CD1c-positive myeloid dendritic cell (primary cell): ENCODE measurements around the gene ADAD2.

ENCODE experiments used
- DNase-seq: peaks from one replicate; pipeline ENCODE4 v3.0.0-alpha.2; 2016; ENCODE audit errors: extremely low spot score

Gene ADAD2

GRCh38 chr16:84190731-84191388 is at the start of gene ADAD2:
Gene ADAD2 (plus strand): TSS chr16:84191157. CDS start chr16:84191231, 74 bp downstream.
- DNase-seq: no peak

GRCh38 chr16:84143081-84143480 is 47.9 kb upstream of the ADAD2 start:
- DNase-seq: no peak

DNA sequence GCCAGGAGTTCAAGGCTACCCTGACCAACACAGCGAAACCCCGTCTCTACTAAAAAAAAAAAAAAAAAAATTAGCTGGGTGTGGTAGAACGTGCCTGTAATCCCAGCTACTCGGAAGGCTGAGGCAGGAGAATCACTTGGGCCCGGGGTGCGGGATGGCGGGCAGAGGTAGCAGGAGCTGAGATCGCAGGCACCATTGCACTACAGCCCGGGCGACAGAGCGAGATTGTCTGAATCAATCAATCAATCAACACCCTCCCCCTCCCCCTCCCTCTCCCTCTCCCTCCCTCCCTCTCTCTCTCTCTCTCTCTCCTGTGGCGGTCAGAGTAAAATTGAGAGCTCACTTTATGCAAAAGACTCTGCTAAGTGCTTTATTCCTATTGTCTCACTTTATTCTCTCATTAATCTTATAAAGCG is 47.2 kb upstream of the ADAD2 start:
- no peak for DNase-seq

GRCh38 chr16:84144209-84144858 is 46.6 kb upstream of the ADAD2 start:
- DNase-seq: peak; percentile 22

DNA sequence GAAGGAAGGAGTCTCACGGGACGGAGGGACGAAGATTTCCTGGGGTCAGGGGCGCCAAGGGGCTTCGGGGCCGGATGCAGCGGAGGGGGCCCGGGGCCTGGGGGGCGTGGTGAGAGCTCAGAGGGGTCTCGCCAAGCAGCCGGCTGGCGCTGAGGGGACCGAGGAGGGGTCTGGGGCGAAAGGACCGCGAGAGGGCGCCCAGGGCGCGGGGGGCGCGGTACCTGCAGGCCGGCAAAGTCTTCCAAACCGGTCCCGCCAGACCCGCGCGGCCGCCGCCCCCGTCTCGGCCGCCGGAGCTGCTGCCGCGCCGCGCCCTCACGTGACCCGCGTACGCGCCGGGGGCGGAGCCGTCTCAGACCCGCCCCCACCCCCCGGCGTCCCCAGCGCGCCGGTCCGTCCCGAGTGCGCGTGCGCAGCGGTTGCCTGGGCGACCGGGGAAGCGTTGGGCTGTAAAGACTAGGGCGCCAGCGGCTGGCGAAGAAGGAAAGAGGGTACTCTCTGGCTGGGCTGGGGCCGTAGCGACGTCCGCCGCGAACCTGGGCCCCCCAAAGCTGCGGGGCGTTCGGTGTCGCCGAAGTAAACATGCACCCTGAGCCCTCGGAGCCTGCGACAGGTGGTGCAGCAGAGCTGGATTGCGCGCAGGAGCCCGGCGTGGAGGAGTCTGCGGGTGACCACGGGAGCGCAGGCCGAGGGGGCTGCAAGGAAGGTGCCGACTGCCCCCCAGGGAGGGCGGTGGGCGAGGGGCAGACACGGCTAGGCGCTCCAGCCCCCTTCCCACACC is 45.9 kb upstream of the ADAD2 start, which contains the start of the genes DNAAF1 and HSDL1:
Gene DNAAF1, plus strand, starts transcription at position 450 of the 781 bp plus-strand sequence. Its CDS starts 133 bp downstream, at position 583.
Gene HSDL1, minus strand, starts transcription at position 319 of the 781 bp plus-strand sequence. CDS start 13,856 bp downstream, outside the sequence.
- DNase-seq: peak; percentile 97

DNA sequence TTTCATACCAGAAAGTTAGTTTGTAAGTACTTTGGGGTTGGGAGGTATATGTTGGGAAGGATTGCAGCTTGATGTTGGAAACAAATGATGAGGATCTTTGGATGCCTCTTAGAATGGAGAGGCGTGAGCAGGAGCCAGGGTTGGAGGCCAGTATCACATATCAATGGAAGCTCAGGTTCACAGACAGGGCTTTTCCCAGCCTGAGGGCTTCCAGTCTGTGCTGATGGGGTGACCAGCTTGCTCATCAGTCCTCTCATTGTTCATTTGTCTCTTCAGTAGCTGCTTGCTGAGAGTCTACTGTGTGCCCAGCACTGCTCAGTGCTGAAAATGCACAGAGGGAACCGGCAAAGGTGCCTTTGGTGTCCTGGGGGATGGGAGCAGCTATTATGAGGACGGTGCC is 40.0 kb upstream of the ADAD2 start:
- no peak for DNase-seq

DNA sequence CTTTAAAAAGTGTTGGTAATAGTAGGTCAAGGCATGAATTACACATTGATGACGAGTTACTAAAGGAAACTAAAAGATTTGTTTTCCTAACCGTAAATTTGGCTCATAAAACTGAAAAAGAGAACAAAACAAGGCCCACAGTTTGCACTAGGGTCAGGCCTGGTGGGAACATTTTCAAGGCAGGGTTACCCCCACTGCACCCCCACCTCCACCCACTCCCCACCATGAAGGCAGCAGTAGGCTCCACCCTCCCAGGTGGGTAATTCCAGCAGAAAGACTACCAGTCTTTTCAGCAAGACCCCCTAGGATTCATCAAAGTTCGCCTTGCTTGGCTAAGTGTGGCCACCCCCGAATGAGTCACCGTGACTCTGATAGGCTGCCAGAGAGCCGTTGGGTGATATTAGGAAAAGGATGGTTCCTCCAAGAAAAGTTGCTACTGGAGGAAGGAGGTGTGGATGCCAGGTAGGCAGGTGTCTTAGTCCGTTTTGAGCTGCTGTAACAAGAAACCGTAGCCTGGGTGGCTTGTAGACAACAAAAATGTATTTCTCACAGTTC is 37.2 kb upstream of the ADAD2 start:
- DNase-seq: no peak

- DNase-seq: no peak
Observed at GRCh38 chr16:84155226-84155625, 35.7 kb upstream of the ADAD2 start.

DNA sequence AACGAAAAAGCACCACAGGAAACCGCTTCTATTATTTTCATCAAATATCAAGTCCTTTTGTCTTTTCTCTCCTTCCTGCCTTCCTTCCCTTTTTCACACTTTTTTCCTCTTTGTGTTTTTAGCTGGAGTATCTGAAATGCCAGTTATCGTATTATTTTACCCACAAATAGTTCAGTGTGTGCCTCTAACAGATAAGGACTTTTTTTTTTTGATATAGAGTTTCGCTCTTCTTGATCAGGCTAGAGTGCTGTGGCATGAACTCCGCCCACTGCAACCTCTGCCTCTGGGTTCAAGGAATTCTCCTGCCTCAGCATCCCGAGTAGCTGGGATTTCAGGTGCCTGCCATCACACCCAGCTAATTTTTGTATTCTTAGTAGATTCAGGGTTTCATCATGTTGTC is 35.2 kb upstream of the ADAD2 start:
- DNase-seq: no peak

DNA sequence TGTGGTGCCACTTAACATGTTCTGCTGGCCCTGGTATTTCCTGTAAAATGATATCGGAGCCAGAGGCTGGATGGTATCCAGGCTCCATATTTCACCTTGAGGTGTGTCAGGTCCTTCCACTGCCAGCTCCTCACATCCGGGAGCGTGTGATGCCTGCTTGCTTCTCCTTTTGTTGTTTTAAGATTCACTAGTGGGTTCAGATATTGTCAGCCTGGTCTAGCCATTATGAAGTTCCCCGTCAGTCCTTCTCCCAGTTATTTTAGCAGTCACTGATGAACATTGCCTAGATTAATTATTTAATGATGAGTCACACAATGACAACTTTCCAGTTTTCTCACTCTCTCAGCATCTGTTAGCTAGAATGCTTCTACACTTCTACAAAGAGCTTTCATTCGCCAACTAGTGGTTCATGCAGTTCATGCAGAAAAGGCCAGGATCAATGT is 34.6 kb upstream of the ADAD2 start:
- DNase-seq: no peak

GRCh38 chr16:84159007-84159406 is 31.9 kb upstream of the ADAD2 start:
- DNase-seq: no peak

- DNase-seq: no peak
Observed at GRCh38 chr16:84159800-84160199, 31.2 kb upstream of the ADAD2 start.

GRCh38 chr16:84161037-84161436 is 29.9 kb upstream of the ADAD2 start:
- DNase-seq: no peak

GRCh38 chr16:84161801-84162200 is 29.2 kb upstream of the ADAD2 start:
- DNase-seq: no peak

DNA sequence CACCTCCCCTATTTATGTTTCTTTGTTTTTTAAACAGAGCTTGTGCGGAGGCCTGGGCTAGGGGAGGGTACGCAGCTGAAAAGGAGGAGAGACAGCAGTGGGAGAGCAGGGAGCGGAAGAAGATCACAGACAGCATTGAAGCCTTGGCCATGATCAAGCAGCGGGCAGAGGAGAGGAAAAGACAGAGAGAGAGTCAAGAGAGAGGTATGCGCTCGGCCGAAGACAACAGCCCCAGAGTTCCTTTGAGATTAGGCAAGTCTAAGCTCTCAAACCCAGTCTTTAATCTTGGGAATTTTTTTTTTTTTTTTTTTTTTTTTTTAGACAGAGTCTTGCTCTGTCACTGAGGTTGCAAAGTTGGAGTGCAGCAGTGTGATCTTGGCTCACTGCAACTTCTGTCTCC is 25.2 kb upstream of the ADAD2 start:
- DNase-seq: no peak

DNA sequence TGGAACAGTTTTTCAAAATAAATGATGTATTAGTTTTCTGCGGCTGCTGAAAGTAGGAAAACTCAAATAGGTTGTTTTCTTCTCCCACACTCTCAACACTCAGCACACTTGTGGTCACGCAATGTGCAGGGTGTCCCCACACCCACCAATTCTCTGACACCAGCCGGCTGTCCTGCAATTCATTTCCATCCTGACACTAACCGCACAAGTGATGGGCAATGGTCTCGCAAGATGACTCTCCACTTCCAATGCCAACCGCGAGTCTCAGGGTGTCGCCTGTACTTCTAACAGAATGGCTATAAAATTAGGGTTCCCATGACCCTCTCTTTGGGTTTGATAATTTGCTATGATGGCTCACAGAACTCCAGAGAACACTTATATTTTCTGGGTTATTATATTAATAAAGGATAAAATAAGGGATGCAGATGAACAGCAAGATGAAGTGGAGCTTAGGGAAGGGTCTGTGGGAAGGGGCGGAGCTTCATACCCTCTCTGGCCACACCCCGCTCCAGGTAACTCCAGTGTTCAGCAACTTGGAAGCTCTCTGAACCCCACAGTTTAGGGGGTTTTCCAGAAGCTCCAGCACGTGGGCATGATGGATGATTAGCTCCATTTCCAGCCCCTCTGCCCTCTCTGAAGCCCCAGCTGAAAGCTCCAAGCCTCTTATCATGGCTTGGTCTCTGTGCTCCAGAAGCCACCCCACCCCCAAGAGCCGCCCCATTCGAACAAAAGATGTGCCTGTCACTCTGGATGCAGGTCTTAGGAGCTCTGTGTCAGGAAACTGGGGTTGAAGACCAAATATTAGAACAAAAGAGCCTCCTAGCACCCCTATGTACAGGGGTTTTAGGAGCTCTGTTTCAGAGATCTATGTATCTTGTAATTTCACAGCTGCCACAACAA is 23.9 kb upstream of the ADAD2 start:
- DNase-seq: no peak

DNA sequence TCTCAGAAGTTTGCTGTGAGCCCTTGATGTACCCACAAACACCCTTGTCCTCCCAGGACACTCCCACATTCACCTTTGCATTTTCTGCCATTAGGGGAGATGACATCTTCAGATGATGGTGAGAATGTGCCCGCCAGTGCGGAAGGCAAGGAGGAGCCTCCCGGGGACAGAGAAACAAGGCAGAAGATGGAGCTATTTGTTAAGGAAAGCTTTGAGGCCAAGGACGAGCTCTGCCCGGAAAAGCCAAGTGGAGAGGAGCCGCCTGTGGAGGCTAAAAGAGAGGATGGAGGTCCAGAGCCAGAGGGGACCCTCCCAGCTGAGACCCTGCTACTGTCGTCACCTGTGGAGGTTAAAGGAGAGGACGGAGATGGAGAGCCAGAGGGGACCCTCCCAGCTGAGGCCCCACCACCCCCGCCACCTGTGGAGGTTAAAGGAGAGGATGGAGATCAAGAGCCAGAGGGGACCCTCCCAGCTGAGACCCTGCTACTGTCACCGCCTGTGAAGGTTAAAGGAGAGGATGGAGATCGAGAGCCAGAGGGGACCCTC is 21.1 kb upstream of the ADAD2 start:
- DNase-seq: no peak

- DNase-seq: no peak
Observed at GRCh38 chr16:84174396-84174795, 16.6 kb upstream of the ADAD2 start.

DNA sequence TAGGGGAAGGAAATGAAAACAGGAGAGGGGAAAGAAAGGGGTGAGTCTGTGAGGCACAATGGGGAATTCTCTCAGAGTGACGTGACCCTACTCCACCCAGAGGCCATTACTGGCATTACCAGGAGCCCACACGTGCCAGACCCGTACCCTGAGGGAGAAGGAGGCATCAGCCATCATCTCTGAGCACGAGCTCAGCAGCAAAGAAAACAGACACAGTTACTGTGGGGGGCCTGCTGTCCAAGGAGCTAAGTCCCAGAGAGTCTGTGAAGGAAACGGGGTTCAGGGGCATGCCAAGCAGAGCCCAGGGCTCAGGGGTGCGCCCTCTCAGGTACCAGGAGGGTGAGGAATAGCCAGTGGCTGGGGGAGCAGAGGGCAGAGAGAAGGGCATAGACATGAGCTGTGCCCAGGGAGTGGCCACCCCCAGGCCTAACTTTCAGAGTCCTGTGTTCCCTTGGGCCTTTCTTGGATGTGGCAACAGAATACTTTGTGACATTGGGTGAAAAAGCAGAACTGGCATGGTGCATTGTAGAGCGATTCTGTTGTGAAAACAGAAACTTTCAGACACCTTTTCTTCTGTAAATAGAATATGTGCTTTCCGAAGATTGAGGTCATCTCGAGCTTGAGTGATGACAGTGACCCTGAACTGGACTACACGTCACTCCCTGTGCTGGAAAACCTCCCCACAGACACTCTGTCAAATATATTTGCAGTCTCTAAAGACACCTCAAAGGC is 15.4 kb upstream of the ADAD2 start:
- peak; percentile 85 for DNase-seq
